Measurements from ENCODE around the gene DHRS7C. TPM values are rescaled to one million over a fixed set of nuclear protein-coding genes. Genes with fewer than 3 reads are reported as not detected.

DHRS7C gene
- polyA plus RNA-seq, 1 experiment, result not detected

DNA sequence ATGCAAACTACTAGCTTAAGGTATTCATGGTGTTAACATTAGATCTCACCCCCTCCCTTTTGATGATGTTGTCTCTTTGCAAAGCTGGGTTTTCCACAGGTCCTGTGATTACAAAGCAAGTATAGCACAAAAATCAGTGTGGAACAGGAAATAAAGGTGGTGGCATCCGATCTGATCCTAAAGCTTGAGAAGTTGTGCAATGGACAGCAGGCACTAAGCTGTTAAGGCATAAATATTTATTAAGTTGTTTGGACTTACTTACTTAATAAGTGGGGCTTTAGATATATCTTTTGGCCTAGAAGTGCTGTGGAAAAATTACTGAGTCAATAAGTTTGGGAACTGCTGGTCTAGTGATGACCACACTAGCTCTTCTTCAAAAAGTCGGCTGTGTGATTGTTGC lies 39.3 kb upstream of the DHRS7C start:
- Histone ChIP-seq H3K4me3 (ENCODE audit: low read depth, low read length) (no peak overlapping the region), H3K9me3 (ENCODE audit: control insufficient read depth, insufficient read depth, low read length) (peaks cover 29% of the 10 kb centered on the region), H3K27me3 (ENCODE audit: control insufficient read depth, insufficient read depth, low read length) (no peaks in the 10 kb centered on the region), H3K27ac (ENCODE audit: low read depth, low read length) (no peak overlapping the region)
- ChIA-PET POLR2A (no interaction called here), CTCF (interaction anchor here (0.5 to 1.0 kb wide), 2 partner anchors 249 to 786 kb away, joined by 3 read pairs; no protein-coding TSS in a partner anchor)
- DNase-seq (ENCODE audit: low read depth, low spot score), result no peak
- TF ChIP-seq, protein P1, sequence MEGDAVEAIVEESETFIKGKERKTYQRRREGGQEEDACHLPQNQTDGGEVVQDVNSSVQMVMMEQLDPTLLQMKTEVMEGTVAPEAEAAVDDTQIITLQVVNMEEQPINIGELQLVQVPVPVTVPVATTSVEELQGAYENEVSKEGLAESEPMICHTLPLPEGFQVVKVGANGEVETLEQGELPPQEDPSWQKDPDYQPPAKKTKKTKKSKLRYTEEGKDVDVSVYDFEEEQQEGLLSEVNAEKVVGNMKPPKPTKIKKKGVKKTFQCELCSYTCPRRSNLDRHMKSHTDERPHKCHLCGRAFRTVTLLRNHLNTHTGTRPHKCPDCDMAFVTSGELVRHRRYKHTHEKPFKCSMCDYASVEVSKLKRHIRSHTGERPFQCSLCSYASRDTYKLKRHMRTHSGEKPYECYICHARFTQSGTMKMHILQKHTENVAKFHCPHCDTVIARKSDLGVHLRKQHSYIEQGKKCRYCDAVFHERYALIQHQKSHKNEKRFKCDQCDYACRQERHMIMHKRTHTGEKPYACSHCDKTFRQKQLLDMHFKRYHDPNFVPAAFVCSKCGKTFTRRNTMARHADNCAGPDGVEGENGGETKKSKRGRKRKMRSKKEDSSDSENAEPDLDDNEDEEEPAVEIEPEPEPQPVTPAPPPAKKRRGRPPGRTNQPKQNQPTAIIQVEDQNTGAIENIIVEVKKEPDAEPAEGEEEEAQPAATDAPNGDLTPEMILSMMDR (IDR thresholded peaks at IDR 0.05; ENCODE audit: low read depth, low read length), result no peak

DNA sequence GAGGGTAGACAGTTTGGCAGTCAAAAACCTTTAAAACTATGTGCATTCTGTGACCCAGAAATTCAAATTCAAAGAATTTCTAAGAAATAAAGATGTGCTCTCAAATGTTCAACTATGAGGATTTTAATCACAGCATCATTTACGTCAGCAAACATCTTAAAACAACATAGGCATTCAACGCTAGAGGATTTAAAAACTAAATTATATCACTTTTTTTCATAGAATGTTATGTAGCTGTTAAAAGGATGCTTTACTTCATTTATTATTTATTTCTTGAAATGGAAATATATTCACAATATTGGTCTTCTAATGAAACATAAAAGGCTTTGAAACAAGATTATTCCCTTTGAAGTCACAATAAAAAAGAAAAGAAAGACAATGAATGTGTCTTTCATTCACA lies 38.0 kb upstream of the DHRS7C start:
- no peak overlapping the region for H3K27ac ChIP-seq (ENCODE audit: low read depth, low read length)
- peaks cover 34% of the 10 kb centered on the region for H3K9me3 ChIP-seq (ENCODE audit: control insufficient read depth, insufficient read depth, low read length)
- H3K27me3 ChIP-seq (ENCODE audit: control insufficient read depth, insufficient read depth, low read length), result no peaks in the 10 kb centered on the region
- no peak overlapping the region for H3K4me3 ChIP-seq (ENCODE audit: low read depth, low read length)
- no peak for DNase-seq (ENCODE audit: low read depth, low spot score)
- TF ChIP-seq, protein P1 (IDR thresholded peaks at IDR 0.05; ENCODE audit: low read depth, low read length), result no peak
- CTCF ChIA-PET, result no interaction called here
- POLR2A ChIA-PET, result no interaction called here

DNA sequence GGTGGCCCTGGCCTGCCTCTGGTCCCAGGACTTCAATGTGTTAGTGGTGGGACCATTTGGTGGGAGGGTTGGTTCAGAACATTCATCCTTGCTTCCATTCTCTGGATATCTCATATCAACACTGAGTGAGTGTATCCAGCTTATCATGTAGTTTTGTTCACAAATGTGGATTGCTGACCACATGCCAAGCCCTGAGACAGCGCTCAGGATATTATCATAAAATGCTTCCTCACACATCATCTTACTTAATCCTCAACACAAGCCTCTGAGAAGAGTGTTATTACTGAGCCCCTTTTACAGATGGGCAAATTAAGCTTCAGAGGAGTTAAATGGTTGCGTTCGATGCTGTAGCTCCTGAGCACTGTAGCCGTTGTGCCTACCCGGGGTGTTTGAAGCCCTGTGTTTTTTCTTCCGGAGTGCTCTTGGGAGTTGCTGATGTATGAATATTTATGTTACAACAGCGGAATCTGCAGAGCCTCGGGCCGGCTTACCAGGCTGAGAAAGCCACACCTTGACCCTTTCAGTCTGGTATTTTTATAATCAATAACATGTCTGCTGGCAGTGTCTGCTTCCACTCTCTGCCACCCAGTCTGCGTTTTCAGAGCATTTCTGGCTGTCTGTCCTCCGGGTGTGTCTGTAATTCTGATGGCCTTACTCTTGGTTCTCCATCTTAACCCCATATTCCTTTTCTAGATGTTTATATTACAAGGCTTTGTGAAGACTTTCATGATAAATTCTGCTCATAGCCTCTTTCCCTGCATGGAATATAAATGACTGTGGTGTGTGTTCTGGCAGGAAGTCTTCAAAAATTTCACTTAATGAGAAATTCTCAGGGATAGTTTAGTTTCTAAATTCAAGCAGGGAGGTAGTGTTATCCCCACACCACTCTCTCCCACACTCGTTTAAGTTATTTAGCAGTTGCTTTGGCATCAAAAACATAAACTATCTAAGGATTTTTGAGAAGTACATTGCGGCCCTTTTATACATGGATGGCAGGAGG lies 37.2 kb upstream of the DHRS7C start:
- H3K9me3 ChIP-seq (ENCODE audit: control insufficient read depth, insufficient read depth, low read length), result peaks cover 37% of the 10 kb centered on the region
- DNase-seq (ENCODE audit: low read depth, low spot score), result no peak
- ChIA-PET CTCF (no interaction called here), POLR2A (no interaction called here)
- no peak overlapping the region for H3K4me3 ChIP-seq (ENCODE audit: low read depth, low read length)
- TF ChIP-seq, protein P1 (IDR thresholded peaks at IDR 0.05; ENCODE audit: low read depth, low read length), result no peak
- H3K27ac ChIP-seq (ENCODE audit: low read depth, low read length), result no peak overlapping the region
- H3K27me3 ChIP-seq (ENCODE audit: control insufficient read depth, insufficient read depth, low read length), result no peaks in the 10 kb centered on the region

DNA sequence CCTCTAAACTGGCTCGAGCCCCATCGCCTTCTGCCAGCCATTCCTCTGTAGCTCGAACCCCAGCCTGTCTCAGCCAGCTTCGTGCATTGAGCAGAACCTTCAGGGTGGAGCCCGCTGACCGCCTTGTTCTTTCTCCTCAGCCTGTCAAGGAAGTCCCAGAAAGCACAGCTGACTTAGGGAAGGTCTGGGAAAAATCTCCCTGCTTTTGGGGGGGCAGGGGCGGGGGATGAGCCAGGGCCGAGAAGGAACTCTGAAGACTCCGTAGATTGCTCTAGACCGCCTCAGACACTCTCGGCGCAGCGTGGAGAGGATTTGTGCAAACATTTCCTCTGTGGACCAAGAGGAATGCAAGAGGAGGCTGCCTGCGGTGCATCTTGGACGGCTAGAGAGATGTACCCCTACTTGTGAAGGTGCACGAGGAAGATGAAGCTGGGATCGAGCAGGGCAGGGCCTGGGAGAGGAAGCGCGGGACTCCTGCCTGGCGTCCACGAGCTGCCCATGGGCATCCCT lies 34.3 kb upstream of the DHRS7C start, which contains the start of gene GLP2R:
Gene GLP2R (plus strand): TSS at position 284 of the 510 bp plus-strand sequence. CDS start 140 bp downstream, at position 424.
- Histone ChIP-seq H3K27ac (ENCODE audit: low read depth, low read length) (no peak within 1 kb of the TSS), H3K9me3 (ENCODE audit: control insufficient read depth, insufficient read depth, low read length) (peaks cover 42% of the 10 kb centered on the region), H3K27me3 (ENCODE audit: control insufficient read depth, insufficient read depth, low read length) (no peaks in the 10 kb centered on the region), H3K4me3 (ENCODE audit: low read depth, low read length) (no peak within 1 kb of the TSS)
- DNase-seq (ENCODE audit: low read depth, low spot score), result no peak
- ChIA-PET CTCF (no interaction called here), POLR2A (no interaction called here)
- TF ChIP-seq, protein P1 (IDR thresholded peaks at IDR 0.05; ENCODE audit: low read depth, low read length), result no peak

DNA sequence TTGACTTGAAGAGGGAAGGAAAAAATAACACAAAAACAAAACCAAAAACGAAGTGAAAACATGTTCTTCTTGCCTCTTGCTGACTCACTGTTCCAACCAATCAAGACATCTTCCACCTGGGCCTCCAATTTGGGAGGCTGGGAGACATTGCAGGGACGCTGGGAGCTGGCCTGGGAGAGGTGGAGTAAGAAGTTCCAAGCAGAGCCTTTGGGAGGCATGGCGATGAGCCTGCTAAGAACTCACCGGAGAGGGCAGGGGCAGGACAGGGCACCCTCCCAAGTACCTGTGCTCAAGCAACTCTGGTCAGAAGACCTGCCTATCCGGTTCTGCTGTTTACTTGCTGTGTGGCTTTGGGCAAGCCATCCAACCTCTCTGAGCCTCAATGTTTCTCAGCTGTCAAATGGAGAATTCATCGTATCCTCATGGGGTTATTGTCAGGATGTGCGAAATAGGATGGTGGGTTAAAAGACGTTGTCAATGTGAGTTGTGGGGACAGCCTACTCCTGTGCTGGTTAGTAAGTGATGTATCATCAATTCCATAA lies 33.5 kb upstream of the DHRS7C start:
- H3K27ac ChIP-seq (ENCODE audit: low read depth, low read length), result no peak overlapping the region
- H3K9me3 ChIP-seq (ENCODE audit: control insufficient read depth, insufficient read depth, low read length), result peaks cover 45% of the 10 kb centered on the region
- no peaks in the 10 kb centered on the region for H3K27me3 ChIP-seq (ENCODE audit: control insufficient read depth, insufficient read depth, low read length)
- H3K4me3 ChIP-seq (ENCODE audit: low read depth, low read length), result no peak overlapping the region
- no peak for DNase-seq (ENCODE audit: low read depth, low spot score)
- POLR2A ChIA-PET, result no interaction called here
- TF ChIP-seq, protein P1 (IDR thresholded peaks at IDR 0.05; ENCODE audit: low read depth, low read length), result no peak
- CTCF ChIA-PET, result no interaction called here

Data from AG04450 (cell line).